Stimulated activated CD8-positive, alpha-beta memory T cell treated with anti-CD3 and anti-CD28 coated beads, Interleukin-15, amount 100 ng/mL, for 48 hours (primary cell): ENCODE data around the gene SYF2.
"Not testable (repeated sequence)": the region's sequence is repeated elsewhere in the genome, so short reads cannot be mapped to it uniquely, and the experiment has no call there.

Experiments
- DNase-seq, 2 donors: peaks; one replicate each; pipeline ENCODE4 v3.0.0-alpha.2; 2020; ENCODE audit warnings: low read depth in 2 of 2

Gene SYF2

GRCh38 chr1:25206201-25206600 is 26.1 kb downstream of the SYF2 start:
- DNase-seq = no peak

- DNase-seq = no peak
These were observed 26.5 kb downstream of the SYF2 start for GRCh38 chr1:25205786-25206185.

- DNase-seq = no peak
These were observed 27.4 kb downstream of the SYF2 start for GRCh38 chr1:25204797-25205480.

- DNase-seq = no peak
These were observed 31.3 kb downstream of the SYF2 start for GRCh38 chr1:25201006-25201405.

- DNase-seq = no peak
These were observed 32.3 kb downstream of the SYF2 start for GRCh38 chr1:25199819-25200620.

GRCh38 chr1:25198663-25199252 is 33.5 kb downstream of the SYF2 start:
- DNase-seq = no peak

- DNase-seq = no peak
These were observed 34.2 kb downstream of the SYF2 start for GRCh38 chr1:25197982-25198662.

GRCh38 chr1:25197235-25197975 is 34.9 kb downstream of the SYF2 start:
- no peak for DNase-seq

- no peak for DNase-seq
These were observed 35.5 kb downstream of the SYF2 start for GRCh38 chr1:25196830-25197229.

- no peak for DNase-seq
These were observed 36.5 kb downstream of the SYF2 start for GRCh38 chr1:25195835-25196234.

GRCh38 chr1:25194572-25195020 is 37.7 kb downstream of the SYF2 start:
- no peak for DNase-seq

GRCh38 chr1:25194054-25194453 is 38.2 kb downstream of the SYF2 start:
- no peak for DNase-seq

- DNase-seq = no peak
These were observed 39.1 kb downstream of the SYF2 start for GRCh38 chr1:25193229-25193628.

- no peak for DNase-seq
These were observed 40.1 kb downstream of the SYF2 start for GRCh38 chr1:25192154-25192553.

GRCh38 chr1:25190260-25190659 is 42.0 kb downstream of the SYF2 start:
- no peak for DNase-seq

GRCh38 chr1:25187904-25188303 is 44.4 kb downstream of the SYF2 start:
- not testable (repeated sequence) for DNase-seq

GRCh38 chr1:25187077-25187476 is 45.2 kb downstream of the SYF2 start:
- no peak for DNase-seq

GRCh38 chr1:25186161-25187007 is 45.9 kb downstream of the SYF2 start:
- DNase-seq = no peak

- no peak for DNase-seq
These were observed 46.7 kb downstream of the SYF2 start for GRCh38 chr1:25185409-25186160.
